Gastrocnemius medialis (tissue), 4 donors: ENCODE results near the gene AMMECR1.

ENCODE experiments used
- CTCF ChIP-seq, 5 experiments: fragments of 450-650 bp in 3 of 5; fragments of 200-600 bp in 2 of 5; sonication (generic) in 2 of 5; IDR thresholded peaks in 4 of 5; conservative IDR thresholded peaks in 1 of 5; 1 replicate in 4 of 5; 2 replicates in 1 of 5; pipeline ENCODE4 v1.5.1; 2016 to 2019; ENCODE audit warnings: antibody characterized with exemption in 5 of 5, mild to moderate bottlenecking in 3 of 5, moderate library complexity in 3 of 5
- POLR2A ChIP-seq, 2 donors: fragments of 450-650 bp; IDR thresholded peaks; one replicate each; pipeline ENCODE4 v1.6.1; 2017; ENCODE audit warnings: antibody characterized with exemption in 2 of 2, mild to moderate bottlenecking in 2 of 2, moderate library complexity in 2 of 2

GRCh38 chrX:110280954-110281353 is 36.9 kb downstream of the AMMECR1 start:
- no peak for TF ChIP-seq CTCF (IDR thresholded peaks at IDR 0.05 in 4 of 5, conservative IDR thresholded peaks at IDR 0.05 in 1 of 5)
- TF ChIP-seq POLR2A (IDR thresholded peaks at IDR 0.05): no peak
